HG02938 (cell line): ENCODE measurements around the gene PFKFB3.
"Not testable (repeated sequence)": the region's sequence is repeated elsewhere in the genome, so short reads cannot be mapped to it uniquely, and the experiment has no call there.

Source experiments
- ATAC-seq: cut with Tn5 transposase; IDR thresholded peaks from one replicate; pipeline ENCODE4 v1.9.1; 2021; ENCODE audit warnings: mild to moderate bottlenecking, moderate library complexity; ENCODE audit not compliant: unreplicated experiment

Gene PFKFB3

DNA sequence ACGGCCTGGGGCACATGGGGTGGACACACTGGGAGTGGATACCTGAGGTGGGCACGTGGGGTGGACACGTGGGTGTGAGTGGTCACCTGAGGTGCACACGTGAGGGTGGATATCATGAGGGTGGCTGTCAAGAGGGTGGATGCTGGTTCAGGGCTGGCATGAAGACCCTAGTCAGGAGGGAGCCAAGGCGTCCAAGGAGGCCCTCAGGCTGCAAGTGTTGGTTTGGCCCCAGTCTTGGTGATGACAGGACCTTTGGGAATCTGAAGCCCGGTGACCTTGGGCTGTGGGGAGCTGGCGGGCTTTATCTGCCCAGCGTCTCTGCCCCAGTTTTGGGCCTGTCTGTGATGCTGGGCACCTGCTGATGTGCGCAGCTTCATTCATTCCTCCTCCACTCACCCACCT lies 24.9 kb upstream of the PFKFB3 start:
- ATAC-seq: no peak

DNA sequence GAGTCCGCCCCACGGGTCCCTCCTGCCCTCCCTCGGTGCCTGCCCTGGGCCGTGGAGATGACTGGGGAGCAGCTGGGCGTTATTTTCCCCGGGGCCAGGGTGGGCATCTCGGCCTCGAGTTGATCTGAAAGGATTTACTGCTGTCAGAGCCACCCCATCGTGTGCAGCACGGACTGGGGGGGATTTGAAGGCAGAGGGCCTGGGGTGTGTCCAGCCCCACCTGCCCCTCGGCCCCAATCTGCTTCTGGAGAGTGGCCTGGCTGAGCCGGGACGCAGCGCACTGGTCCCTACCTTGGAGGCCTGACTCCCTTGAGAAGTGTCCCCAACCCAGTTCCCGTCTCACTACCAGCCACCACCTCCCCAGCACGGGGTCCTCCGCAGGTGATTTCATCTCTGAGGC lies 24.2 kb upstream of the PFKFB3 start:
- ATAC-seq: no peak

DNA sequence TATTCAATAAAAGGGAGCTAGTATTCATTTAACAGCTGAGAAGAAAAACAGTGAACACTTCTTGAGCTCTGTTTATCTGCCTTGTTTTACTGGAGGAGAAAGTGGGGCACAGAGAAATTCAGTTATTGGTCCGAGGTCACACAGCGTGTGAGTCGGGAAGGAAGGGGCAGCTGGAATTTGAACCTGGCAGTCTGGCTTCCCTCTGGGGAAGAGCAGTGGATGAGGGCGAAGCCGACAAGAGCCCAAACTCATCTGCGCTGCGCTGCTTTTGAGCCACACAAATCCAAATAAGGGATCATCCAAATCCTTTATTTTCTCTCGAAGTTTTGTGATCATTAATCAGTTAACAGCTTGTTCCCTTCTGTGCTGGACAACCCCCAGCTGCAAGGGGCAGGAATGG lies 23.7 kb upstream of the PFKFB3 start:
- ATAC-seq: no peak

DNA sequence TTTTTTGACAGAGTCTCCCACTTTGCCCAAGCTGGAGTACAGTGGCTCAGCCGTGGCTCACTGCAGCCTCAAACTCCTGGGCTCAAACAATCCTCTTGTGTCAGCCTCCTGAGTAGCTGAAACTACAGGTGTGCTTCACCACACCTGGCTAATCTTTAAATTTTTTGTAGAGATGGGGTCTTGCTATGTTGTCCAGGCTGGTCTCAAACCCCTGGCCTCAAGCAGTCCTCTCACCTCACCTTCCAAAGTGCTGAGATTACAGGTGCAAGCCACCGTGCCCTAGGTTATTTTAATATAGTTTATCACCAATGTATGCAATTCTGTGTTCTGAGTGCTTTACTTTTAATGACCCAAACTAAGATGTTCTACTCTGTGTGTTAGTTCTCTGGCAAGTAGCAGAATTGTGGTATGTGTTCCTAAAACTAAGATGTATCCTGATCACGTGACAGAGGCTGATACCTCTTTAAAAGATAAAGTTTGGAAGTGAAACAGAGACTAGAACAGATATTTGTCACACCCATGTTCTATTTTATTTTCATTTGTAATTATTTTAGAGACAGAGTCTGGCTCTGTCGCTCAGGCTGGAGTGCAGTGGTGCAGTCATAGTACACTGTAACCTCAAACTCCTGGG lies 22.1 kb upstream of the PFKFB3 start:
- ATAC-seq: no peak

DNA sequence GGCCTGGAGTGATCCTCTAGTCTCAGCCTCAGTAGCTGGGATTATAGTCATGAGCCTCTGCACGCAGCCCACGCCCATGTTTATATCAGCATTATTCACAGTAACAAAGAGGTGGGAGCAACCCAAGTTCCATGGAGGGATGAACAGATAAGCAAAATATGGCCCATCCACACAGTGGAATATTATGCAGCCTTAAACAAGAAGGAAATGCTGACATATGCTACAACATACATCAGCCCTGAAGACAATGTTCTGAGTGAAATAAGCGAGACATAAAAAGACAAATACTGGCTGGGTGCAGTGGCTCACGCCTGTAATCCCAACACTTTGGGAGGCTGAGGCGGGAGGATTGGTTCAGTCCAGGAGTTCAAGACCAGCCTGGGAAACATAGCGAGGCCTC lies 21.5 kb upstream of the PFKFB3 start:
- ATAC-seq: no peak

DNA sequence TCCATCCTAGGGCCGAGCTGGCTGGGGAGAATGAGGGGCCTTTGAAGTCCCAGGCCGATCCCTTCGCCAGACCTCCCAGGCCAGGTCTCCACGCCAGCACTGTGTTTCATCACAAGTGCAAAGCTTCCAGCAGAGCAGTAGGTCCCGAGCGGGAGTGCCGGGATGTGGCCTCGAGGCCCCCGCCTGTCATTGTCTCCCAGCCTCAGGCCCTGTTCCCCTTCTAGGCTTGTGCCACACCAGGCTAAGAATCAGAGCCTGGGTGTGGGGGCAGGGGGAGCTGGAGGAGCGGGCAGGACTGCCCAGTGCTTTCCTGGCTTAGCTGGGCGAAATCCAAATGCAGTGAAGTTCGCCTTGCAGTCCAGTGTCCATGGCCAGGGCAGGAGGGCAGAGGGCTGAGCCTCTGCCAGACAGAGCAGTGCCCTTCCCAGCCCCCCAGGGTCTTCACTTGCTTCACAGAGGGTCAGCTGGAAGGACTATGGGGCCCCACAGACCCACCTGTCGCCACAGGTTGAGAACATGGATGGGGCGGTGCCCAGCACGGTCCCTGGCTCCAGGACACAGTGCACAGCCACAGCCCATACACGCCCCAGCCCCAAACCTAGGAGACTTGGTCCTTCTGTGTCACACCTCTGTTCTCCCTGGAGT lies 20.2 kb upstream of the PFKFB3 start:
- ATAC-seq: no peak

DNA sequence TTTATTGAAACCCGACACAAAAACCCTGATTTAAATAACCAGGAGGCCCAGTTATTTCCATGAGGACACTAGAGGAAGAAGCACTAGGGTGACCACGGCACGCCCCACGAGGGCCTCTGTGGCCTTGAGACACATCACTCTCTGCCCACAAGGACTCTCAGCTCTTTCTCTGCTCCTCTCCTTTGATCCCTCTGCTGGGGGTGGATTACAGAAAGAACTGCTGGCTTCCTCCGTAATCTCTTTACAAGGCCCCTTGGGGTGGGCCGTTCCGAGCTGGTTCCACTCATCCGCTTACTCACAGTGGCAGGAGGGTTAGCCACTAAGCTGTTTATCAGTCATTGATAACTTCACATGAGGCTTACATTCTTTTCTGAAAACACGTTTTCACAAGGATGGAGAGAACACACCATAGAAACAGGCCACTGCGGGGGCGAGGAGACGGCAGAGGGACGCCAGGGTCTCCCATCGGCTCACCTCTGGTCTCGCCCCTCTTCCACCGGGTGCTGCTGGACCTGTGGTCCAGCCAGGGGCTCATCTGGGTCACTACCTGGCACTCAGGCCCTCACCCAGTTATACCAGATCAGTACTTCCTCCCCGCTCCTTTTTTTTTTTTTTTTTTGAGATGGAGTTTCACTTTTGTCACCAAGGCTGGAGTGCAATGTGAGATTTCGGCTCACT lies 17.6 kb upstream of the PFKFB3 start:
- ATAC-seq: no peak

DNA sequence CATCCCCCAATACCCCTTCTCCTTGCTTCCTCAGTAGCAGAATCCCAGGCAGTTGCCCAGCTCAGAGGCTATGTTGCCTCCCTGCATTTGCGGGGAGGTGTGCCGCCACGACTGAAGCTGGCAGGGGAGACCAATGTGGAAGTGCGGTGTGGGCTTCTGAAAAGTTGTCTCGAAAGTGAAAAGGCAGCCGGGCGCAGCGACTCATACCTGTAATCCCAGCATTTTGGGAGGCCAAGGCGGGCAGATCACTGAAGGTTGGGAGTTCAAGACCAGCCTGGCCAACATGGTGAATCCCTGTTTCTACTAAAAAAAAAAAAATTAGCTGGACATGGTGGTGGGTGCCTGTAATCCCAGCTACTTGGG lies 15.9 kb upstream of the PFKFB3 start:
- no peak for ATAC-seq

DNA sequence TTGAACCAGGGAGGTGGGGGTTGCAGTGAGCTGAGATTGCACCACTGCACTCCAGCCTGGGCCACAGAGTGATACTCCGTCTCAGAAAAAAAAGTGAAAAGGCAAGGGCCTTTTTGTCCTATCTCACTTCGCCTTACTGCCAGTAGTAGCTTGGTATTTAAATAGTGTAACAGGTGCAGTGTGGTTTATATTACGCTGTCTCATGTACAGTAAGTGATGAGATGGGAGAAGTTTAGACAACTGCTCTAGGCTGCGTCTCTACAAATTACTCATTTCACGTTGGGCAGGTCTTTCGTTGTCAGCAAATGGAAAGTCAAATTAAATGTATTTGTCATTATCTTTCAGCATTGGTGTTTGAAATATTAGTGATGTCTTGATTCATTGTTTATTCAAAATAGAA lies 15.5 kb upstream of the PFKFB3 start:
- no peak for ATAC-seq

DNA sequence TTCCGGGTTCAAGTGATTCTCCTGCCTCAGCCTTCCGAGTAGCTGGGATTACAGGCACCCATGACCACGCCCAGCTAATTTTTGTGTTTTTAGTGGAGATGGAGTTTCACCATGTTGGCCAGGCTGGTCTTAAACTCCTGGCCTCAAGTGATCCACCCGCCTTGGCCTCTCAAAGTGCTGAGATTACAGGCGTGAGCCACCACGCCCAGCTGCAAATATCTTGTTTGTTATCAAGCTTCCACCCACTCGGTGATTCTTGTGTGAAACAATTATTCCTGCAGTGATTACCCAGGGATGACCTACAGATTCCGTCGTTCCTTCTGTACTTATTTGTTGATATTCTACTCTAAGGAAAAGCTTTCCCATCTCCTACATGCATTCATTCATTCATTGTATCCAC lies 12.7 kb upstream of the PFKFB3 start:
- not testable (repeated sequence) for ATAC-seq

DNA sequence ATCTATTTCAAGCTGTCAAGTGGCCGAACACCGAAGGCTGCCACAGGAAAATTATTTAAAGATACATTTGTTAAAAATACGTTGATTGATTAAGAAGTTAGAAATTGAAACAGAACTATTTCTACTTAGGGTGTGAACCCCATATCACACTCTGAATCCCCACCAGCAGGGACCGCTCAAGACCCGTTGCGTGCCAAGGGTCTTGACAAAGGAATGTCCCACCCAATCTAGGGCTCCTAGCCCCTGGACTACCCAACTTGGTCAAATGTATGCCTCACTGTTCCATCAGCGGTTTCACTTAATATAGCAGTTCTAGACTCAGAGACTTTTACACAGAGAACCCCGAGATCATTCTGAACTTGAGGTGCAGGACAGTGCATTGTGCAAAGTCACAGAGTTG lies 11.6 kb upstream of the PFKFB3 start:
- ATAC-seq: no peak

DNA sequence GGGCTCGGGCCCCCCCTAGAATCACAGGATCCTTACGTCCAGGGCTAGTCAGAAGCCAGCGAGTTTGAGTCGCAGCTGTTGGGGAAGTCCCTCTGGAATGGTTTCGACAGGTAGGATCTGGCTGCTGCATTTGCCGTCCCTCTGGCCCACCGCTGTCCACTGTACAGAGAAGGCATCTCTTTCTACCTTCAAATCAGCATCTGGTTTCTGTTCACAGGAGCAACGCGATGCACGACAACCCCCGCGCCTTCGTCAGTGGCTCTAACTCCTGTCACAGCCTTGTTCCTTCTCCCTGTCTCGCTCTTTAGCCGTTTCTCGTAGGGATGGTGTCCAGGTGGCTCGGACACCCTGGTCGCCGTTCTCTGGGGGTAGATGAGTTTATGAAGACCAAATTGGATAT lies 11.2 kb upstream of the PFKFB3 start:
- ATAC-seq: no peak

DNA sequence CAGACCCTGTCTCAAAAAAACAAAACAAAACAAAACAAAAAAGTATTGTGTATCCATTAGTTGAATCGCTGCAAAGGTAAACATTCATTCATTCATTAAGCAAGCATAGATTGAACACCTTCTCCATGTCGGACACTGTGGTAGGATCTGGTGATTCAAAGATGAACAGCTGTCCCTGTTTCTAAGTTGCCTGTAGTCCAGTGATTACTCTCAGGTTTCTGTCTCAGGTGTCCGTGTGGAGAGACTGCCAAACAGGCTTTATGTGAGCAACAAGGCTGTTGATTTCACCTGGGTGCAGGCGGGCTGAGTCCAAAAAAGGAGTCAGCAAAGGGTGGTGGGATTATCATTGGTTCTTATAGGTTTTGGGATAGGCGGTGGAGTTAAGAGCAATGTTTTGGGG lies 9.4 kb upstream of the PFKFB3 start:
- not testable (repeated sequence) for ATAC-seq

DNA sequence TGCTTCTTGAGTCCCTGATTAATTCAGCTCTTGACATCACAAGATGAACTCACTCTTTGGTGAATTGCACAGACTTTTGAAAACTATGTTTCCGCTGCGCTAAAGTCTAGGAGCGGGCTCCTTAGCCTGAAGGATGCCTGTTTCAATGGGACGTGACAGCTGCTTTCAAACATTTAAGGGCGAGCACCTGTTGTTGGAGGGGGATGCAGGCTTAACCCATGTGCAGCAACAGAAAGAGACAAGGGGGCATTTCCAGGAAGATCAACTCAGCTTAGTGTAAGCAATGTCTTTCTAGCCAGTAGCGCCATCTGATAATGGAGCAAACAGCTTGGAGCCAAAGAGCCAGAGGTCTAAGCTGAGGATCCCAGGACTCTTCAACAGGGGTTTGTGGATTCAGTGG lies 8.4 kb upstream of the PFKFB3 start:
- no peak for ATAC-seq

DNA sequence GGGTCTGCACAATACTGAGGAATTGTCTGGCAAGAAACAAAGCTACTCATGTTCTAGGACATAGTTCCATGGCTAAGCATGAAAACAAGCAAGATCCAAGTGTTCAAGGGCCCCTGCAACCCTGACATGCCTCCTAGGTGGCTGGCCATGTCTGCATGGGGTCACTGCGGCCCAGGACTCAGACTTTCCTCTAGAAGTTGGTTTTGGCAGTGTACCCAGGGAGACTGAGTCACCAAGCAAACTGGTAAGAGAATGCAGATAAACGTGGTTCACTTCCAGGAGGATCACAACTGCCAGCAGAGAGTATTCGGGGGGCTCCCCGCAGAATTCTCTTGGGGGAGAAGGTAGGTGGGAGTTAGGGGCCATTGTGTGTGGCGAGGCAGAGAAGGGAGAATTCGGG lies 7.4 kb upstream of the PFKFB3 start:
- no peak for ATAC-seq

DNA sequence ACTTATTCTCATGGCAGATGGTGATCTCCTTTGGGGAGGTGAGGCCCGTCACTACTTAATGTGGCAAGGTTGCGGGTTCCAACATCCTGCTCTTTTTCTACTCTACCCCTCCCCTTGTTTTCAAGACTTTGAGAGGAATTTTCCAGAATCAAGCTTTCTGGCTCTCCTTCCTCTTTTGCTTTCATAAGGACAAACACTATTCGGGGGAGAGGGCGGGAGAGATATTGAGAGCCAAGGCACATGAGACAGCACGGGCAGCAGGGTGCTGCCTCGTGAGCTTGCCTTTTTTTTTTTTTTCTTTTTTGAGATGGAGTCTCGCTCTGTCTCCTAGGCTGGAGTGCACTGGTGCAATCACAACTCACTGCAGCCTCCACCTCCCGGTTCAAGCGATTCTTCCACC lies 6.9 kb upstream of the PFKFB3 start:
- no peak for ATAC-seq

DNA sequence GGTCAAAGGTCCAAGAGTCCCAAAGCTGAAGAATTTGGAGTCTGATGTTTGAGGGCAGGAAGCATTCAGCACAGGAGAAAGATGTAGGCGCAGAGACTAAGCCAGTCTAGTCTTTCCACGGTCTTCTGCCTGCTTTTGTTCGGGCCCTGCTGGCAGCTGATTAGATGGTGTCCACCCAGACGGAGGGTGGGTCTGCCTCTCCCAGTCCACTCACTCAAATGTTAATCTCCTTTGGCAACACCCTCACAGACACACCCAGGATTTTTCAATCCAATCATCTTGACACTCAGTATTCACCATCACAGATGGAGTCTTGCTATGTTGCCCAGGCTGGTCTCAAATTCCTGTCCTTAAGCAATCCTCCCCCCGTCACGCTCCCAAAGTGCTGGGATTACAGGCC lies 6.2 kb upstream of the PFKFB3 start:
- ATAC-seq: not testable (repeated sequence)

DNA sequence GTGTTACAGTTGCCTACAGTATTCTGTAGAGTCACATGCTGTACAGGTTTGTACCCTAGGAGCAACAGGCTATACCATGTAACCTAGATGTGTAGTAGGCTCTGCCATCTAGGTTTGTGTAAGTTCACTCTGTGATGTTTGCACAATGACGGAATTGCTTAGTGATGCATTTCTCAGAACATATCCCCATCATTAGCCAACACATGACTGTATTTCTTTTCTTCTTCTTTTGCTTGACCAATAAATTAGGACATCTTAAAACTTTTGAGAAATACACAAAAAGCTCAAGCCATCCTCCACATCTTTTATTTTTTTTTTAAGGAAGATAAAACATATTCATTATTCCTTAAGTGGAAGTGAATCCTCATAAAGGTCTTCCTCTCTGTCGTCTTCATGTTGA lies 5.4 kb upstream of the PFKFB3 start:
- no peak for ATAC-seq

DNA sequence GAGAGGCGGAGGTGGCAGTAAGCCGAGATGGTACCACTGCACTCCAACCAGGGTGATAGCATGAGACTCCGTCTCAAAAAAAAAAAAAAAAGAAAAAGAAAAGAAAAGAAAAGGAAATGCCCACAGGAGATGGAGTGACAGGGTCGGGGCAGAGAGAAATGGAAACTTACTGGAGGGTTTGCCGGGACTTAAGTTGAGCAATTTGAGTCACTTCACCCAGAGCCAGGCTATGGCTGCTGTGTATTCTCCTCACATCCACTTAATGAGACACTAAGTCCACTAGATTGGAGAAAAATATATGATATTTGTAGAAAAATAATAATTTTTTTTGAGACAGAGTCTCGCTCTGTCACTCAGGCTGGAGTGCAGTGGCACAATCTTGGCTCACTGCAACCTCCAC lies 4.6 kb upstream of the PFKFB3 start:
- no peak for ATAC-seq

DNA sequence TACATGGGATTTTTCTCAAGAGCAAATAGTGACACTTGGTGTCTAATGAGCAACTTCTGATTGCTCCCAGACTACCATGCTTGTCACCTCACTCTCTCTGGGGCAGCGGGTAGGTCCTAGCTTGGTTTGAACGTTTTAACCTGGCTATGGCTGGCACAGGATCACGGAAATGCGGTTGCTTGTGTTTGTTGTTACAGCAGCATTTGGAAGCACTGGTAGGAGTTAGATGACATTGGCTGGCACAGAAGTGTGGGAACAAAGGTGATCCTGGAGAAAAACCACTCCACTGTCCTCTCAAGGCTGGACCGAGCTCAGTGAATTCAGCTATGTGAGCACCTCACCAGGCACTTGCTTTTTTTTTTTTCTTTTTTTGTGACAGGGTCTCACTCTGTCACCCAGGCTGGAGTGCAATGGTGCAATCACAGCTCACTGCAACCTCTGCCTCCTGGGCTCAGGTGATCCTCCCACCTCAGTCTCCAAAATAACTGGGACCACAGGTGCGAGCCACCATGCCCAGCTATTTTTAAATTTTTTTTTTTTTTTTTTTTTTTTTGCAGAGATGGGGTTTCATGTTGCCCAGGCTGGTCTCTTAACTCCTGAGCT lies 3.5 kb upstream of the PFKFB3 start:
- ATAC-seq: no peak

DNA sequence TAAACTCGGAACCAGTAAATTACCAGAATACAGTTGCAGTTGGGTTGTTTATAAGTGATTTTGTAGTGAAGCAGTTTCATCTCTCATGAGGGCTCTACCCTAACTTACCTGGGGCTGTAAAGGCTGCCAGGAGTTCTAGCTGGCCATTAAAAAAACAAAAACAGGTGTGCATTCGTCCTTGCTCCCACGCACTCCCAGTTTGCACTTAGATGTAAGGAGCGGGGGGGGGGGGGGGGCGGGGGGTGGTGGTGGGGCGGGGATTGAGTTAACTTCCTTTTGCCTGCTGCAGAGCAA lies 2.3 kb upstream of the PFKFB3 start:
- no peak for ATAC-seq

DNA sequence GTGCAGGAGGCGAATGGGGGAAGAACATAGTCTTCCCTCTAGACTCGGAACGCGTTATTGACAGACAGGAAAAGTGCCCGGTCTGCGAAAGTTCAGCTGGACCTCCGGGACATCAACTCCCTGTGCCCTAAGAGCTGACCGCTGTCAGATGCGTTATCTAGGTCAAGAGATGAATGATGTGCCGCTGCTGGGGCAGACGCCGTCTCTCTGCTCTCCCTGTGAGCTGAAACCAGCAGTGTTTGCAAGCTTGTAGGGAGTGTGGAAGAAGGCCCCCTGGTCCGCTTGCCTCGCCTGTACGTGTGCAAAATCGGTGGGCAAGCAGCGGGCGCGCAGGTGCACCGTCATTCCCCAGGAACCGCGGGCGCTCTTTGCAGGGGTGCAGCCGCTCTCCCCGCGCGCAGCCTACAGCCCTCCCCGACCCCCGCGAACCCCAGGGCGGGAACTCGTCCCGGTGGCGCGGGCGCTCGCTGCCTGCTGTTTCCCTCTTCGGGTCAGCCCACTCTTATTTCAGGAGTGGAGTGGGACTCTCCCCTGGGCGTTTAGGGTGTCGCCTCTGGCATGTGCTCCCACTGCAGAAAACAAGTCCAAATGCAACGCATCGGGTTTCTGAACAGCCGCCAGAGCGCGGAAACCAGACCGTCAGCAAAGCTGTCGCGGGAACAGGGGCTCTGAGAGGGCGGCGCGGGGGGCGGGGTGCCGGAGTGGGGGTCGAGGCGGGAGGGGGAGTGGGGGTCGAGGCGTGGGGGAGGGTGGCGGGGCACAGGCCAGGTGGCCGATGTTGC lies 1.8 kb upstream of the PFKFB3 start:
- ATAC-seq: no peak
